ENCODE results near the gene MVB12B. TPM values are rescaled to one million over a fixed set of nuclear protein-coding genes. Genes with fewer than 3 reads are reported as not detected.

Gene MVB12B
- total RNA-seq, 1 experiment from 2014 or later, result 10.9 TPM

- ChIA-PET POLR2A (no interaction called here), RAD21 (ENCODE audit: low non-redundant PET in 1 of 2, low total read pairs in 2 of 2, uncharacterized antibody in 2 of 2, unreplicated experiment in 2 of 2) (no interaction called here), CTCF (no interaction called here)
- H3K27ac ChIP-seq (ENCODE audit: low read depth, low read length), result no peak overlapping the region
- no peaks in the 10 kb centered on the region for H4K20me1 ChIP-seq (ENCODE audit: insufficient read depth)
- DNase-seq (ENCODE audit: low read depth, low spot score), result no peak
- no peak for TF ChIP-seq ZNF274 (IDR thresholded peaks at IDR 0.05; ENCODE audit: low read depth, low read length)
- no peak for TF ChIP-seq REST (IDR thresholded peaks at IDR 0.05; ENCODE audit: low read depth)
- TF ChIP-seq SP1 (IDR thresholded peaks at IDR 0.05; ENCODE audit: low read depth), result no peak
- no peak for TF ChIP-seq RAD21 (IDR thresholded peaks at IDR 0.05; ENCODE audit: low read depth)
- no peak for TF ChIP-seq ZFX (IDR thresholded peaks at IDR 0.05)
- TF ChIP-seq CTCF (IDR thresholded peaks at IDR 0.05 in 2 of 3, conservative IDR thresholded peaks at IDR 0.05 in 1 of 3; ENCODE audit: borderline replicate concordance in 1 of 3, insufficient read depth in 1 of 3, low read depth in 2 of 3, low read length in 2 of 3), result no peak
- TF ChIP-seq POLR2AphosphoS5 (IDR thresholded peaks at IDR 0.05; ENCODE audit: low read depth, low read length), result no peak
- no peak for TF ChIP-seq CEBPB (IDR thresholded peaks at IDR 0.05; ENCODE audit: low read depth)
- intact Hi-C loops (cut with micrococcal nuclease), result no loop called here
- H3K36me3 ChIP-seq (ENCODE audit: control insufficient read depth in 1 of 2, insufficient read depth in 2 of 2, low read length in 2 of 2), result no peaks in the 10 kb centered on the region
- H2AFZ ChIP-seq (ENCODE audit: low read depth, low read length, poor library complexity, severe bottlenecking), result no peak overlapping the region
- H3K4me3 ChIP-seq (replicated peaks in 1 of 2; ENCODE audit: low read depth in 1 of 2, low read length in 2 of 2), result no peak overlapping the region
- no peaks in the 10 kb centered on the region for H3K9me3 ChIP-seq (ENCODE audit: control insufficient read depth in 1 of 2, insufficient read depth in 1 of 2, low read depth in 1 of 2, low read length in 2 of 2)
- H3K4me2 ChIP-seq (ENCODE audit: low read length), result no peak overlapping the region
- no peaks in the 10 kb centered on the region for H3K79me2 ChIP-seq (ENCODE audit: insufficient read depth, low read length)
- H3K9me2 ChIP-seq (ENCODE audit: insufficient read depth), result no peaks in the 10 kb centered on the region
- H3K27me3 ChIP-seq (ENCODE audit: insufficient read depth, low read length), result no peaks in the 10 kb centered on the region
- H3K9ac ChIP-seq (ENCODE audit: low read length), result no peak overlapping the region
- BruUV-seq (replicated peaks), result no TSS peak
- ATAC-seq, result no peak
- H3K4me1 ChIP-seq (ENCODE audit: control insufficient read depth in 1 of 2, insufficient read depth in 2 of 2, low read length in 2 of 2), result no peaks in the 10 kb centered on the region
These were observed 112.8 kb downstream of the MVB12B start for GRCh38 chr9:126439402-126439765.

All from HCT116 (cell line).